Neural cell (in vitro differentiated cells): ENCODE data around the gene ANKS1A.

Source experiments
- EZH2 ChIP-seq: fragments of 200-600, 300-800 bp; shearing (Covaris generic), sonication (generic); IDR thresholded peaks from 2 replicates; pipeline ENCODE4 v1.6.1; 2014; ENCODE audit warnings: antibody characterized with exemption, low read length, borderline replicate concordance, mild to moderate bottlenecking; ENCODE audit not compliant: insufficient read depth, poor library complexity, severe bottlenecking
- REST ChIP-seq: IDR thresholded peaks from 2 replicates; pipeline ENCODE4 v1.6.1; 2012; ENCODE audit warnings: borderline replicate concordance
- TF ChIP-seq, protein P1 (sequence below): fragments of 450-650 bp; IDR thresholded peaks from 2 replicates; pipeline ENCODE4 v1.5.1; 2014; ENCODE audit warnings: antibody characterized with exemption, mild to moderate bottlenecking, moderate library complexity; ENCODE audit not compliant: poor library complexity, severe bottlenecking

DNA sequence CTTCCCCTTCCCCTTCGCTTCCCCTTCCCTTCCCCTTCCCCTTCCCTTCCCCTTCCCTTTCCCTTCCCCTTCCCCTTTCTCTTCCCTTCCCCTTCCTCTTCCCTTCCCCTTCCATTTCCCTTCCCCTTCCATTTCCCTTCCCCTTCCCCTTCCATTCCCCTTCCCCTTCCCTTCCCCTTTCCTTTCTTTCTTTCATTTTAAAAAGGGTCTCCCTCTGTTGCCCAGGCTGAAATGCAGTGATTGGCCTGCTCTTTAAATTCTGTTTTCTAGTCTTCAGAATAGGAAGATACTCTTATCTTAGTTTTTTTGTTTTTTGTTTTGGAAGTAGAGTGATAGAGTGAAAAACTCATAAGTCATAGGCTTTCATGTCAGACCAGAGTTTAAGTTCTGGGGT, 85.2 kb downstream of the ANKS1A start:
- TF ChIP-seq, protein P1, sequence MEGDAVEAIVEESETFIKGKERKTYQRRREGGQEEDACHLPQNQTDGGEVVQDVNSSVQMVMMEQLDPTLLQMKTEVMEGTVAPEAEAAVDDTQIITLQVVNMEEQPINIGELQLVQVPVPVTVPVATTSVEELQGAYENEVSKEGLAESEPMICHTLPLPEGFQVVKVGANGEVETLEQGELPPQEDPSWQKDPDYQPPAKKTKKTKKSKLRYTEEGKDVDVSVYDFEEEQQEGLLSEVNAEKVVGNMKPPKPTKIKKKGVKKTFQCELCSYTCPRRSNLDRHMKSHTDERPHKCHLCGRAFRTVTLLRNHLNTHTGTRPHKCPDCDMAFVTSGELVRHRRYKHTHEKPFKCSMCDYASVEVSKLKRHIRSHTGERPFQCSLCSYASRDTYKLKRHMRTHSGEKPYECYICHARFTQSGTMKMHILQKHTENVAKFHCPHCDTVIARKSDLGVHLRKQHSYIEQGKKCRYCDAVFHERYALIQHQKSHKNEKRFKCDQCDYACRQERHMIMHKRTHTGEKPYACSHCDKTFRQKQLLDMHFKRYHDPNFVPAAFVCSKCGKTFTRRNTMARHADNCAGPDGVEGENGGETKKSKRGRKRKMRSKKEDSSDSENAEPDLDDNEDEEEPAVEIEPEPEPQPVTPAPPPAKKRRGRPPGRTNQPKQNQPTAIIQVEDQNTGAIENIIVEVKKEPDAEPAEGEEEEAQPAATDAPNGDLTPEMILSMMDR = no peak
- TF ChIP-seq EZH2 (no peak), REST (no peak)
